Endothelial cell of umbilical vein (primary cell): ENCODE results near the gene BUB1. TPM values are rescaled to one million over a fixed set of nuclear protein-coding genes. Genes with fewer than 3 reads are reported as not detected.

Experiments
- BruUV-seq: library from RNA; stranded (reverse); fragments of 400-500 nt; replicated peaks from 2 replicates; lab custom pipeline; 2021; lab: Mats Ljungman, UMichigan
- CTCF ChIA-PET: fragments of 300-600, 350-600 bp; sonication (Branson Sonifier 250); formaldehyde crosslinking; loops from one replicate; lab custom pipeline; 2021; ENCODE audit warnings: antibody characterized with exemption, inconsistent platforms; lab: Charles Lee
- POLR2A ChIA-PET: fragments of 300-600, 350-600 bp; sonication (Branson Sonifier 250); formaldehyde crosslinking; loops from one replicate; lab custom pipeline; 2021; ENCODE audit warnings: antibody characterized with exemption, inconsistent platforms; lab: Charles Lee
- DNase-seq: peaks from one replicate; pipeline ENCODE4 v3.0.0-alpha.2; 2011; ENCODE audit warnings: low read depth, low spot score
- FAIRE-seq: peaks from 2 replicates; lab custom pipeline; 2011; peaks lifted over from hg19 to GRCh38; lab: Jason Lieb, UNC
- H2AFZ ChIP-seq: 2 replicates; pipeline ENCODE4 v1.6.0; 2012; ENCODE audit warnings: low read depth, low read length, control low read depth, inconsistent platforms
- H3K27ac ChIP-seq: 2 replicates; pipeline ENCODE4 v1.5.1; 2011; ENCODE audit warnings: low read depth, mild to moderate bottlenecking, control low read depth, low read length, moderate library complexity; ENCODE audit not compliant: insufficient read depth
- H3K27me3 ChIP-seq, 2 experiments: 2 replicates each; pipeline versions ENCODE4 v1.6.0 to v1.6.1; 2011; ENCODE audit warnings: low read length in 2 of 2, mixed read lengths in 1 of 2; ENCODE audit not compliant: control insufficient read depth in 2 of 2, insufficient read depth in 2 of 2
- H3K36me3 ChIP-seq, 2 experiments: 2 replicates in 1 of 2; 3 replicates in 1 of 2; pipeline ENCODE4 v1.5.1; 2011; ENCODE audit warnings: low read length in 2 of 2, mild to moderate bottlenecking in 1 of 2, moderate library complexity in 1 of 2; ENCODE audit not compliant: control insufficient read depth in 2 of 2, insufficient read depth in 2 of 2; ENCODE audit errors: extremely low read depth in 1 of 2
- H3K4me1 ChIP-seq: 3 replicates; pipeline ENCODE4 v1.5.1; 2011; ENCODE audit warnings: mild to moderate bottlenecking, low read length; ENCODE audit not compliant: control insufficient read depth, insufficient read depth; ENCODE audit errors: extremely low read depth
- H3K4me2 ChIP-seq: 2 replicates; pipeline ENCODE4 v1.6.1; 2011; ENCODE audit warnings: low read length, control low read depth, mixed read lengths; ENCODE audit not compliant: insufficient read depth
- H3K4me3 ChIP-seq, 3 experiments: fragments of 200-600 bp in 1 of 3; sonication (generic), shearing (Covaris generic) in 1 of 3; replicated peaks in 1 of 3; 2 replicates each; pipeline ENCODE4 v1.5.1; 2011 to 2016; ENCODE audit warnings: control low read depth in 3 of 3, low read length in 3 of 3, mild to moderate bottlenecking in 2 of 3, inconsistent platforms in 1 of 3, low read depth in 1 of 3, moderate library complexity in 1 of 3; ENCODE audit not compliant: insufficient read depth in 1 of 3
- H3K79me2 ChIP-seq: 2 replicates; pipeline ENCODE4 v1.6.0; 2012; ENCODE audit warnings: low read length, inconsistent platforms; ENCODE audit not compliant: control insufficient read depth, insufficient read depth
- H3K9ac ChIP-seq: replicated peaks from 2 replicates; pipeline ENCODE3; 2011; ENCODE audit warnings: low read length, control low read depth; ENCODE audit not compliant: insufficient read depth; ENCODE audit errors: extremely low read depth
- H3K9me1 ChIP-seq: replicated peaks from 3 replicates; pipeline ENCODE4 v1.6.0; 2011; ENCODE audit warnings: mild to moderate bottlenecking, low read length; ENCODE audit not compliant: control insufficient read depth, insufficient read depth; ENCODE audit errors: extremely low read depth
- H3K9me3 ChIP-seq: replicated peaks from 2 replicates; pipeline ENCODE4 v1.5.1; 2012; ENCODE audit warnings: low read length, inconsistent platforms; ENCODE audit not compliant: control insufficient read depth, insufficient read depth
- H4K20me1 ChIP-seq: replicated peaks from 2 replicates; pipeline ENCODE3; 2011; ENCODE audit warnings: mild to moderate bottlenecking, low read length; ENCODE audit not compliant: control insufficient read depth, insufficient read depth; ENCODE audit errors: extremely low read depth
- CTCF ChIP-seq, 2 donors: IDR thresholded peaks; 1 replicate in 1 of 2; 2 replicates in 1 of 2; pipeline ENCODE4 v1.5.1; 2011; ENCODE audit warnings: low read length in 2 of 2, mild to moderate bottlenecking in 2 of 2, moderate library complexity in 2 of 2, control low read depth in 1 of 2, inconsistent platforms in 1 of 2, low read depth in 1 of 2; ENCODE audit not compliant: insufficient read depth in 1 of 2; ENCODE audit errors: extremely low read depth in 1 of 2
- EZH2 ChIP-seq: IDR thresholded peaks from 2 replicates; pipeline ENCODE4 v1.6.1; 2012; ENCODE audit warnings: borderline replicate concordance, low read depth, mild to moderate bottlenecking, moderate library complexity, low read length, inconsistent platforms; ENCODE audit not compliant: severe bottlenecking
- FOS ChIP-seq: IDR thresholded peaks from 2 replicates; pipeline ENCODE4 v1.6.1; 2011; ENCODE audit warnings: mild to moderate bottlenecking, low read length, moderate library complexity, borderline replicate concordance; ENCODE audit not compliant: insufficient read depth
- GATA2 ChIP-seq: IDR thresholded peaks from 2 replicates; pipeline ENCODE4 v1.7.0; 2011; ENCODE audit warnings: low read depth, mild to moderate bottlenecking, moderate library complexity, mixed read lengths, low read length; ENCODE audit not compliant: insufficient read length, insufficient read depth
- JUN ChIP-seq: IDR thresholded peaks from 2 replicates; pipeline ENCODE4 v1.6.1; 2011; ENCODE audit warnings: borderline replicate concordance, low read depth; ENCODE audit not compliant: insufficient read length, insufficient read depth
- MAX ChIP-seq: IDR thresholded peaks from 2 replicates; pipeline ENCODE4 v1.6.1; 2011; ENCODE audit not compliant: insufficient read depth, insufficient read length
- MYC ChIP-seq: IDR thresholded peaks from one replicate; pipeline ENCODE4 v1.6.1; 2011; ENCODE audit warnings: mild to moderate bottlenecking, low read depth, low read length
- POLR2A ChIP-seq: IDR thresholded peaks from 2 replicates; pipeline ENCODE4 v1.6.1; 2012; ENCODE audit warnings: low read depth, mild to moderate bottlenecking, control low read depth, low read length
- POLR2AphosphoS5 ChIP-seq: IDR thresholded peaks from 2 replicates; pipeline ENCODE4 v1.6.1; 2012; ENCODE audit warnings: low read depth, mild to moderate bottlenecking, control low read depth, low read length, moderate library complexity; ENCODE audit not compliant: insufficient read depth
- dilution Hi-C: fragments of 300-500 bp; cut with MboI; formaldehyde crosslinking; loops from one replicate; pipeline ENCODE4 v1.15.0; 2019; ENCODE audit warnings: low sequenced_read_pairs; ENCODE audit not compliant: extremely low pct_ligation_motif_present
- intact Hi-C: fragments of 100-400 bp; cut with micrococcal nuclease; formaldehyde crosslinking; loops from one replicate; pipeline ENCODE4 v1.10.0; 2022
- polyA plus RNA-seq, 4 experiments: library from polyadenylated mRNA; depleted of rRNA in 3 of 4; stranded (reverse) in 3 of 4; unstranded in 1 of 4; fragments of >200 nt; gene quantifications; 2 replicates each; pipeline versions ENCODE4 v1.2.1 to v1.2.3, GENCODE V29; 2011 to 2012; ENCODE audit warnings: missing spikeins in 1 of 4
- total RNA-seq: library from RNA; stranded (reverse); gene quantifications from 2 replicates; pipeline ENCODE4 v1.2.3, GENCODE V29; 2021

The BUB1 gene
- total and polyA plus RNA-seq, 2 donors (not counting 3 experiments of a cell fraction or from before 2014, with no cell fraction given), result 16.1 to 66.4 TPM

- dilution Hi-C loops (no loop called here), intact Hi-C loops (no loop called here)
- ChIA-PET POLR2A (no interaction called here), CTCF (no interaction called here)
- Histone ChIP-seq H2AFZ (no peak overlapping the region), H3K4me1 (no peaks in the 10 kb centered on the region), H3K4me3 (no peak overlapping the region), H3K27me3 (no peaks in the 10 kb centered on the region), H3K9ac (no peak overlapping the region), H4K20me1 (no peaks in the 10 kb centered on the region), H3K27ac (no peak overlapping the region), H3K79me2 (peaks cover 22% of the 10 kb centered on the region), H3K9me1 (no peaks in the 10 kb centered on the region), H3K9me3 (no peaks in the 10 kb centered on the region), H3K4me2 (no peak overlapping the region), H3K36me3 (peaks cover 2 to 33% of the 10 kb centered on the region in 2 experiments)
- no TSS peak for BruUV-seq
- TF ChIP-seq CTCF (IDR thresholded peaks at IDR 0.05; ENCODE audit: extremely low read depth in 1 of 2, insufficient read depth in 1 of 2, low read depth in 1 of 2, low read length in 2 of 2) (no peak), POLR2AphosphoS5 (no peak), FOS (no peak), EZH2 (no peak), JUN (no peak), MAX (no peak), GATA2 (no peak), MYC (no peak), POLR2A (no peak)
- no peak for FAIRE-seq
- no peak for DNase-seq
These were observed 8.8 kb downstream of the BUB1 start for GRCh38 chr2:110669079-110669478.
